RWPE1 (cell line): ENCODE data around the gene EOLA2.
"Not testable (repeated sequence)": the region's sequence is repeated elsewhere in the genome, so short reads cannot be mapped to it uniquely, and the experiment has no call there.

Experiments used
- CTCF ChIA-PET: fragments of 350-600 bp; sonication (Branson Sonifier 250); formaldehyde crosslinking; extraction: SDS; loops from one replicate; lab custom pipeline; 2021; lab: Yijun Ruan, JAX
- POLR2A ChIA-PET: fragments of 400-600 bp; formaldehyde crosslinking; extraction: SDS; loops from one replicate; lab custom pipeline; 2020; ENCODE audit warnings: antibody characterized with exemption; ENCODE audit not compliant: low non-redundant PET; lab: Yijun Ruan, JAX
- DNase-seq: peaks from one replicate; pipeline ENCODE4 v3.0.0; 2012; ENCODE audit warnings: low spot score
- H3K27ac ChIP-seq: fragments of 450-650 bp; 2 replicates; pipeline ENCODE4 v1.5.1; 2017
- TF ChIP-seq, protein P1 (sequence below): fragments of 450-650 bp; conservative IDR thresholded peaks from 2 replicates; pipeline ENCODE4 v1.5.1; 2017; ENCODE audit warnings: low read depth, mild to moderate bottlenecking

EOLA2 gene

DNA sequence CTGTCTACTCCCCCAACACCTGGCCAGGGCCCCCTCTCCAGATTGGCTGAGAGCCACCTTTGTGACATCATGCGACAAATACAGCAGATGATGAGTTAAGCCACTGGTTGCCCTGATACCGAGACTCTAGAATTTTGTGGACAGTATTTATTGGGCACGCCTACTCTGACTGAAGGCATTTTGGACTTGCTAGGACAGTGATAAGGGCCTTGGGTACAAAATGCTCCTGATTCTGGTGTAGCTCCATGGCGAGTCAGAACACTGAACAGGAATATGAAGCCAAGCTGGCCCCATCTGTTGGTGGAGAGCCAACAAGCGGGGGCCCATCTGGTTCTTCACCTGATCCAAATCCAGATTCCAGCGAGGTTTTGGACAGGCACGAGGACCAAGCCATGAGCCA lies 8.9 kb downstream of the EOLA2 start, which contains the start of gene HSFX4:
Gene HSFX4 (plus strand): TSS at position 174 of the 400 bp plus-strand sequence. CDS start 72 bp downstream, at position 246.
- CTCF ChIA-PET, result not testable (repeated sequence)

DNA sequence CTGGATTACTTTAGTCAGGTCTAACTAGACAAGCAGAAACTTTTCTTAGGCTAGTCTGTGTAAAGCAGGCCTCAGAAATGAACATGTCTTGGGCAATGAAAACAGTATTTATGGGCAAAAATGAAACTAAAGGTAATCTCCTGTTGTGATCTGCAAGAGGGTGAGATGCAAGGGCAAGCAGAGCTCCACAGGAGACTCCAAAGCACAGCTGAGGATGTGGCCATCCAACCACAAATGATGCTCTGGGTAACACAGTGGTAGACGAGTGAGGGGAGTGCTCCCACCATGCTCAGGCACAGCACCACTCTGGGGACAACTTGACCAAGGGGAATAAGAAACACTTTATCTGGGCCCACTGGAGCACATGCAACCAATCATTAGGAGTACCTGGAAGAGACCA lies 9.7 kb downstream of the EOLA2 start:
- CTCF ChIA-PET, result not testable (repeated sequence)

More for the DNA sequence above, 8.9 kb downstream of the EOLA2 start, which contains the start of gene HSFX4:
- POLR2A ChIA-PET, H3K27ac ChIP-seq, DNase-seq: not testable (repeated sequence)

DNA sequence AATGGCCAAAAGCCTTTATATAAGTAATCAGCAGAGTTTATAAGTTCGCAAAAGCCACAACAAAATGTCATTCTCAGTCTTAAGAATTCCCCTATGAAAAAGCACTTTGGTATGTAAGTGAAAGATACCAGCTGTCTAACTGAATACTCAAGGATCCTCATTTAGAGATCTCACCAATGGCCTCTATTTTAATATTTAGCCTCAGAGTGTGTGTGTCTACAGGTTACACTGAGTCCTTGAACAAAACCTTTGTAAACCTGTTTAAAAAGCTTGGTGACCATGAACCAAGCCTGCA lies 10.4 kb downstream of the EOLA2 start:
- H3K27ac ChIP-seq, CTCF ChIA-PET, DNase-seq, POLR2A ChIA-PET: not testable (repeated sequence)

More for the DNA sequence above, 9.7 kb downstream of the EOLA2 start:
- DNase-seq, H3K27ac ChIP-seq, POLR2A ChIA-PET: not testable (repeated sequence)

DNA sequence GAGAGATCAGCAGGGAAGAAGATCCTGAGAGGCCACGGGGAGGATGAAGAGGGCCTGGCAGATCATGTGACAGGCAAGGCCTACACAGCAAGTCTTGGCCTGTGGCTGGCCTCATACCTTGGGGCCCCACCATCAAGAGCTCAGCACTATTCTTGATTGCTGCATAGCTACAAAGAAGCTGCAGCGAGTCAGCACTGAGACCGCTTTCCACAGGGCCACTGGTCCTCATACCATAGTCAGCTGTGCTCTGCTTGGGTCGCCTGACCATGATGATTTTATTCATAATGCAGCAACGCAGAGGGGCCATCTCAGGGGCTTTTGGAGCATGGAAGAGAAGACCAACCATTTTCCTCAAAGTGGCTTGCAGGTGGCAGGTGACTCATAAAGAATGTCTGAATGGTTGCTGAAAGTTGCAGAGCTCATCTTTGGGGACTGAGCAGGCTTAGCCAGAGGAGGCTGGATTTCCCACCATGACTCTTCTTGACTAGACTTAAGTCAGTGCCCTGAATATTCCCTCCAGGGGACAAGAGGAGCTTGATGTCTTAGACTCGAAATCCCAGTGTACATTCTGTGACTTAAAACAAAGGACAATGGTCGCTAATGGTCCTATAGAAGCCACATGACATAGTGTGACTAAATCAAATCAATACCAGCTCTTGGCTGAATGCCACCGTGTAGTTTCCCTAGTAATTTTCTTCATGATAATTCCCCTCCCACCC lies 10.9 kb downstream of the EOLA2 start:
- DNase-seq, H3K27ac ChIP-seq, POLR2A ChIA-PET, CTCF ChIA-PET: not testable (repeated sequence)

DNA sequence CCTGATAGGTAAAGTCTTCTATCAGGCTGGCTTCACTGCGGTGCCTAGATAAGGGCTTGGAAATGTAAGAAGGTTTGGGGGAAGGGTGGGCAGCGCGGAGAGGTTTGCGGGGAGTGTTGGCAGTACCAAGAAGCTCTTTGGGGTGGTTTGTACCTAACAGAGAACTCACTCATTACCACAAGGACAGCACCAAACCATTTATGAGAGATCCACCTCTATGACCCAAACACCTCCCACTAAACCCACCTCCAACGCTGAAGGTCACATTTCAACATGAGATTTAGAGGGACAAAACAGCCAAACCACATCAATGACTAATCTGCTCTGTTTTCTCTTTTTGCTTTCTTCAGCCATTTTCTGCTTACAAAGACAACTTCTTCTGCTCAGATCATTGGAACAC lies 13.9 kb downstream of the EOLA2 start:
- H3K27ac ChIP-seq, POLR2A ChIA-PET, DNase-seq, CTCF ChIA-PET: not testable (repeated sequence)

DNA sequence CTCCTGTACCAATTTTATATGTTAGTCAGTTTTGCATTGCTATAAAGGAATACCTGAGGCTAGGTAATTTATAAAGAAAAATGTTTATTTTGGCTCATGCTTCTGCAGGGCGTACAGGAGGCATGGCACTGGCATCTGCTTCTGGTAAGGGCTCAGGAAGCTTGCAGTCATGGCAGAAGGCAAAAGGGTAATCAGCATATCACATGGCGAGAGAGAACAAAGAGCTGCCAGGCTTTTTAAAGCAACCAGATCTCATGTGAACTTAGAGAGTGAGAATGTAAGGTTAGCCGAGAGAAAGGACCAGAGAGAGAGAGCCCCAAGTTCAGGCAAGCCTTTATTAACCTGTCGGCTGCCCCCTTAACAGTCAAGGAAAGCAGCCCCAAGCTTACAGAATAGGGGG lies 14.5 kb downstream of the EOLA2 start:
- DNase-seq, H3K27ac ChIP-seq, CTCF ChIA-PET, POLR2A ChIA-PET: not testable (repeated sequence)

DNA sequence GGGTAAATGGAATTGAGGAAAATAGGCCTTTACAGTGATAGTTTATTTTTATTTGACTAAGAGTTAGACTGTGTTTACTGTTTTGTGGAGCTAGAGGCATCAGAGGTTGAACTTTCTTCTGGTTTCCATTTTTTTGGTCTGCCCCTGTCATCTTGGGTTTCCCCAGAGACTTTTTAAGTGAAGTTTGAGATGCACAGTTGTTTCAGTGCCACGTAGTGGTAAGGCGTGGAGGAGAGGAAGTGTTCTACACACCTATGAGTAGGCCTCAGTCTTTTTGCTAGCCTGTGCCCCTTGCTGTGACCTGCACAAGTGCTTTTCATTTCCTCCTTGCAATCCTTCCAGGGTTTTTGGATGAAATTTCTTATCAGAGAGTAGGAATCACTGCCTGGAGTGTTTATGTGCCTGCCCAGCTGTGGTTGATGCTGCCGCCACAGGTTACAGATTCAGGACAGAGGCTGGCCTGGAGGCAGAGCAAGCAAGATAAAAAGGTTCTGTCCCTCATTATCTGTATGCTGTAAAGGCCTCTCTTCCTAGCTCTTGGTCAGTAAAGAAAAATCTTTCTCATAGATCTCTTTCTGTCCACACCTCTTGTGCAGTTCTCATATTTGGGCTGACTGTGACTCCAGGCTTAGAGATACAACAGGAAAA lies 21.4 kb downstream of the EOLA2 start:
- no peak overlapping the region for H3K27ac ChIP-seq
- ChIA-PET CTCF (no interaction called here), POLR2A (no interaction called here)
- no peak for DNase-seq
- TF ChIP-seq, protein P1, sequence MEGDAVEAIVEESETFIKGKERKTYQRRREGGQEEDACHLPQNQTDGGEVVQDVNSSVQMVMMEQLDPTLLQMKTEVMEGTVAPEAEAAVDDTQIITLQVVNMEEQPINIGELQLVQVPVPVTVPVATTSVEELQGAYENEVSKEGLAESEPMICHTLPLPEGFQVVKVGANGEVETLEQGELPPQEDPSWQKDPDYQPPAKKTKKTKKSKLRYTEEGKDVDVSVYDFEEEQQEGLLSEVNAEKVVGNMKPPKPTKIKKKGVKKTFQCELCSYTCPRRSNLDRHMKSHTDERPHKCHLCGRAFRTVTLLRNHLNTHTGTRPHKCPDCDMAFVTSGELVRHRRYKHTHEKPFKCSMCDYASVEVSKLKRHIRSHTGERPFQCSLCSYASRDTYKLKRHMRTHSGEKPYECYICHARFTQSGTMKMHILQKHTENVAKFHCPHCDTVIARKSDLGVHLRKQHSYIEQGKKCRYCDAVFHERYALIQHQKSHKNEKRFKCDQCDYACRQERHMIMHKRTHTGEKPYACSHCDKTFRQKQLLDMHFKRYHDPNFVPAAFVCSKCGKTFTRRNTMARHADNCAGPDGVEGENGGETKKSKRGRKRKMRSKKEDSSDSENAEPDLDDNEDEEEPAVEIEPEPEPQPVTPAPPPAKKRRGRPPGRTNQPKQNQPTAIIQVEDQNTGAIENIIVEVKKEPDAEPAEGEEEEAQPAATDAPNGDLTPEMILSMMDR, result no peak

DNA sequence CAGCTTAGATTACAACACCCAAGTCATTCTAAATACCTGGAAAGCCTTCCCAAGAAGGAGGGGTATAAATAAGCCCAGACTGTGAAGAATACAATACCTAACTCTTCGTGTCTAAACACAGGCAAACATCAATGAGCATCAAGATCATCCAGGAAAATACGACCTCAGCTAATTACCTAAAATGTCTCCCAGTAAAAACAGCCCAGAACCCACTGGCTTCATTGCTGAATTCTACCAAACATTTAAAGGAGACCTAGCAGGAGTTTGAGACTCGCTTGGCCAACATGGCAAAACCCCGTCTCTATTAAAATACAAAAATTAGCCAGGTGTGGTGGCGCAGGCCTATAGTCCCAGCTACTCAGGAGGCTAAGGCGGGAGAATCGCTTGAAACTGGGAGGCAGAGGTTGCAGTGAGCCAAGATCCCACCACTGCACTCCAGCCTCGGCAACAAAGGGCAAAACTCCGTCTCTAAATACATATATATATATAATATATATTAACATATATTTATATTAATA lies 28.1 kb downstream of the EOLA2 start:
- ChIA-PET POLR2A (no interaction called here), CTCF (no interaction called here)
- no peak overlapping the region for H3K27ac ChIP-seq
- TF ChIP-seq, protein P1, result no peak
- DNase-seq, result no peak

DNA sequence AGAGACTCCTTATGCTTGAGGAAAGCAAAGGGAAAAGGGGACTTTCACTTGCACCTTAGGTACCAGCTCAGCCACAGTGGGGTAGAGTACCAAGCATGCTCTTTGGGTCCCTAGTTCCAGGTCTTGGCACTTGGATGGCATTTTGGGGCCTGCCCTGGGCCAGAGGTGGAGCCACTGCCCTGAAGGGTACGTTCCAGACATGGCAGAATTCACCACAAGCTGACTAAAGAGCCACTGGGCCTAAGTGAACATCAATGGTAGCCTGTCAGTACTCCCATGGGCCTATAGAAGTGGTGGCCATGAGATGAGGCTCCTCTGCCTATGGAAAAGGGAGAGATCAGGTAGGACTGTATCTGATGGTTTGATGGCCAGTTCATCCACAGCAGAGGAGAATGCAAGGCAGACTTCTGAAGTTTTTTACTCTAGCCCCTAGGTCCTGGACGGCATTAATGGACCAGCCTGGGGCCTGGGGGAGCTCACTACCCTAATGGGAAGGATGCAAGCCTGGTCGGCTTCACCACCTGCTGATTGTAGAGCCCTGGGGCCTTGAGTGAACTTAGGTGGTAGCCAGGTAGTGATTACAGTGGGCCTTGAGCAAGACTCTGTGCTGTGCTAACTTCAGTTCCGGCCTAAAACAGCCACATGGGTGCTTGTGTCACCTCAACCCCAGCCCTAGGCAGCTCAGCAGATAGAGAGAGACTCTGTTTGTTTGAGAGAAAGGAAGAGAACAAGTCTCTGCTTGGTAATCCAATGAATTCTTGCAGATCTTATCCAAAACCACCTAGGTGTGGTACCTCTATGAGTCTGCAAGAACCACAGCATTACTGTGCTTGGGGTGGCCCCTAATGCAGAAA lies 28.7 kb downstream of the EOLA2 start:
- H3K27ac ChIP-seq, result no peak overlapping the region
- CTCF ChIA-PET, result no interaction called here
- DNase-seq, result no peak
- POLR2A ChIA-PET, result no interaction called here
- TF ChIP-seq, protein P1, result no peak
